ENCODE results near the gene RPL19.

DNA sequence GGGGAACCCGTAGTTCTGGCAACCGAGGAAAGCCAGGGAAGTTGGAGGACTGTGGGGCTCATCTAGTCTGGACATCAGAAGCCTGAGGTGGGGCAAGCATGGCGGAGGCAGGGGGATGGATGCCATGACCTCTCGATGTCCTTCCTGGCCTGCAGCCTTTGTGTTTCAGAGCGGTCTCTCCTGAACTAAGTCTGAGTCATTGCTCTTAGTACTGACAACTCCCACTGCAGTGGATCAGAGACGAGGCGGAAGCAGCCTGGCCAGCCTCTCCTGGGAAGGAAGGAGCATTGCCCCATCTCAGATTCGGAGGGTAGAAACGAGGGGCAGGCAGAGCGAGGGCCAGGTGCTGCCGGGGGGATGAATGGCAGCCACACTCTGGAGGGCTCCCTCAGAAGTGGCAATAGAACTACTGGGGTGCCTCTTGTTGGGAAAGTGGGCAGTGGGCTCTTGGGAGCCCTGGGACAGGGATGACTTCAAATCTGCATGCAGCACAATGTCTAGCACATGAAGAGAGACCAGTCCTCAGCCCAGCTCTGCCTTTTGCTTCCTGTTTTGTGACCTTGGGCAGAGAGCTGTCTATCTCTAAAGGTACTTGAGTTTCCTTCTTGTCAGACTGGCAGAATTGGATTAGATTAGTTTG lies 29.3 kb downstream of the RPL19 start:
- TF ChIP-seq POLR2A (IDR thresholded peaks at IDR 0.05; ENCODE audit: low read depth, low read length) (no peak), POLR2AphosphoS5 (IDR thresholded peaks at IDR 0.05; ENCODE audit: low read depth, low read length) (no peak), TAF1 (IDR thresholded peaks at IDR 0.05; ENCODE audit: low read depth, low read length) (no peak)

Data from GM12891 (cell line).